Muscle of arm (tissue), 12 donors: ENCODE data around the gene LRRC28. TPM values are rescaled to one million over a fixed set of nuclear protein-coding genes. Genes with fewer than 3 reads are reported as not detected.

Source experiments
- DNase-seq: peaks from one replicate; pipeline ENCODE4 v3.0.0-alpha.2; 2013
- polyA plus RNA-seq, 12 donors: library from polyadenylated mRNA; unstranded; fragments of 120-200 nt; gene quantifications; one replicate each; pipeline ENCODE4 v1.2.1, GENCODE V29; 2013; ENCODE audit not compliant: insufficient read length in 12 of 12

LRRC28 gene
- polyA plus RNA-seq, 12 donors, result 17.3 to 27.3 (median 20.3) TPM; not detected in 1

DNA sequence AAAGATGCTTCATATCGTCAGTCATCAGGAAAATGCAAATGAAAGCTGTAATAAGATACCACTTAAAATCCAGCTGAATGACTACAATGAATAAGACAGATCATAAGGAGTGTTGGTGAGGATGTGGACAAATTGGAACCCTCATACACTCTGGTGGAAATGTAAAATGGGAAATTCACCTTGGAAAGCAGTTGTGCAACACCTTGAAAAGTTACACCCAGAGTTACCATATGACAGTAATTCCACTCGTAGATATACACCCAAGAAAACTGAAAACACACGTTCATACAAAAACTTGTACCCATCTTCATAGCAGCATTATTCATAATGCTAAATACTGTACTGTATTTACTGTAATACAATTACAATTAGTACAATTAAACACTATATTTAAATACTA is 4.2 kb upstream of the LRRC28 start:
- DNase-seq, result no peak

DNA sequence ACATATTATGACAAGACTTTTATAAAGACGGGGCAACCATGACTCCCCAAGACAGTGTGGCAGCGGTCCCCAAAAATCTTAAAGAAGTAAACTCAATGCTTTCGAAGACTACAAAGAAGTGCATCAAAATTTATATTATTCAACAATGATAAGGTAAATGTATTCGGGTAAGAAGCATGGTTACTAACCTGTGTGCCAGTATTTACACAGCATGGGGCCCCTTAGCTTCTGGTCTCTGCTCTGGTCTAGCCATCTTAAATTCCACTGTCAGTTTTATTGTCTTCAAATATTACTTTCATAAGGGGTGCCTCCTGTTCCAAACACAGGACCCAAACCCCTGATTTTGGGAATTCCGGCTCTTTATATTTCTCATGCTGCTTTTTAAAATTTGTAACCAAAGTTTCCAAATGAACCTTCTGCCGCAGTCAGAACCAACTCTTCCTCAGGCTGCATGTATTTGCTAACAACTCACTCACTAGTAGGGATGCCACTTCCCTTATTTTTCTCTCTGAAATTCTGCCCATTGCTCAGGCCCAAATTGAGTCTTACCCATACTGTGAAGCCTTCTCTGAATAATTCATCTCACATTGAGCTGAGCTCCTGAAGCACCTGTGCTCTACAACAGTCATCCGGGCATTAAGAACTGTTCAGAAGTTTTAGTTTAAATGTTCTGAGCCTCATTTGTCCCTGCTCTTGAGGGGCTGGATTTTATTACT is 3.1 kb upstream of the LRRC28 start:
- no peak for DNase-seq

DNA sequence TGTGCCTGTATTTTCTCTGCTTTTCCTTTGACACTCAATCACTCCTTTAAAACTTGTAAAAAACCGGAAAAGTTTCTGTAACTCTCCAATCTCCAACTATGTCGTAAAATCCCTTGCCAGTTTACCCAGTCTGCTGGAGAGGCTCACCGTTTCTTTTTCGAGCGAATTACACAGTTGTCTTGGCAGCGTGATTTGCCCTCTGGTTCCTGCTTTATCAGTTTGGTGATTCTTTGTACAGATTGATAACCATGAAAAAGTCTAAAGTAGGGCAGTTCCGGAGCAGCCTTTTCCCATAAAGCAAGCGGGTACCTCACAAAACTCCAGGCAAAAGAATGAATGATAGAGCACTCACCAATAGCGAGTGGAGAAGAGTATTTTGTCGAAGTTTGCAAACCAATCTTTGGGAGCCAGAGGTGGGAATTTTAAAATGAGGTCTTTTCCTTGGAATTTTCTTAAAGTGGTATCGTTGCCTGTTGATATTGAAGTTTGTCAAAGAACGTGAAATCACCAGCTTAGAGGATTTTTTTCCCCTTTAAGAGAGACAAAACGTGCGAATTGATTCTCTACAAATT is 1.9 kb upstream of the LRRC28 start, which contains the start of gene TTC23:
TTC23 (minus strand) TSS at position 312 of the 572 bp plus-strand sequence. CDS start 20,869 bp downstream, outside the sequence.
- DNase-seq, result peak; percentile 90

DNA sequence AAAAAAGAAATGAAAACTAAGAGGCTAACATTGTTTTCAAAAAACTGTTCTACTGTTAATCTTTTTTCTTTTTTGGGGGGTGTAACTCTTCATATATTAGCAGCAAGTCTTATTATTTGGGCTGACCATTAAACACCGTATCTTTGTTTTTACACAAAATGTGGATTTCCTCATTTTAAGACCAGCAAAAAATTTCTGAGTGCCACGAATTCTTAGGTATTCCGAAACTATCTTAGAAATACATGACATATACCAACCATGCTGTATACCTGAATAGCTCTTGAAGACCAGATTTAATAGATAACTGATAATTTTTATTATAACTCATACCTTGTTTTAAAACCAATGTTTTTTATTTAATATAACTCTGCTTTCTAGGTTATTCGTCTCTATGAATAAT is 1.3 kb upstream of the LRRC28 start:
- no peak for DNase-seq

DNA sequence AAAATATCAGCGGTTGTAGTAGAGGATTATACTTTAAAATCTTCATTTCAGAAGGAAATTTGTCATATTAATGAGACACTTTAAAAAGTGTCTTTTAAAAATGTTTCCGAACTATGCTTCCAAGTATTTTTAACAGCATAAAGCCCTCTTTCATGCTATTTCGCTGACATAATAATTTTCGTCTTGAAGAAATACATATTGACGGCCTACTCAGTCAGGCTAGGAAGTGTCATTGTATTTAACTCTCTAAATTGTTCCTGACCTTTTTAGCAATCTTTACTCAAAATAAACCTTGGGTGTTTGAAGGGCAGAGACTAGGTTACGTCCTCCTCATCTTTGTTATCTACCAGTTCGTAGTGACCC is 806 bp upstream of the LRRC28 start:
- DNase-seq, result no peak

DNA sequence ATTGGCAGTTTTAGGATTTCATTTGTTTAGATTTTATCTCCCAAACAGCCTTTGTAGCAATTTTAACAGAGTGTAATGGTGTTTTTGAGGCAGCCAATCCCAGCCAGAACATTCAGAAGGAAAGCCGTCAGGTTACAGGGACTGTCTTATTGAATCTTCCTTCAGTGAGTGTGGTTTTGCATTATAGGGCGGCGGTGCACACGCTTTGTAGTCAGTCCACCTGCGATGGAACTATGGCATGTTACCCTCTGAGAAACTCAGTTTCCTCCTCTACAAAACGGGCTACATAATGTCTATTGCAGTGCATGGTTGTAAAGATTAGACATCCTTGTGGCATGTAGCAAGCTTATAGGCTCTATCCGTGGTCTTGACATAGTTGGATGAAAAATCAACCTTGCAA is 1.0 kb downstream of the LRRC28 start:
- DNase-seq, result no peak

DNA sequence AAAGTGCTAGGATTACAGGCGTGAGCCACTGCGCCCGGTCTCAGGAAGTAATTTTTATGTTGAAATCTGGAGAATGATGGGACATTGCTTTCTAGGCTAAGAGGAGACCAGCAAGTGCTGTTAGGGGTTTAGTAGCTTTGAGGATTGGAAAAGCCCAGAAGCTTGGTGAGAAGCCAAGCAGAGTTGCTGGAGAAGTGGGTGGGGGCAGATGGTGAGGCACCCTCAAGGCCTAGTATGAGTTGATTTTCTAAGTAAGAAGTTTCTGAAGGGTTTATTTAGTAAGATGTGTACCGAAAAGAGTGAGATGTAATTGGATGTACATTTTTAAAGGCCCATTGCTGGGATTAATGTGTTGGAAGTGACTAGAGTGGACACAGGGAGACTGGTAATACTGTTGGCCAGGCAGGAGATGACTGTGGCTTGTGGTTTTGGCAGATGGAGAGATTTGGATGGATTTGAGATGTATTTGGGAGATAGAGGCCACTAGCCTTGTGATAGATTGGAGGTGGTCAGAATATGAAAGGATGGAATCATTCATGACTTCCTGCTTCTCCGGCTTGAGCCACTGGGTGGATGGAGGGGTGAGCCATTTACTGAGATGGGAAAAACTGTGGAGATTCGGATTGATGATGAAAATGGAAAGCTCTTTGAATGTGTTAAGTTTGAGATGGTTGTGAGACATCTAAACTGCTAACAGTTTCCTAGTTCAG is 2.3 kb downstream of the LRRC28 start:
- no peak for DNase-seq

DNA sequence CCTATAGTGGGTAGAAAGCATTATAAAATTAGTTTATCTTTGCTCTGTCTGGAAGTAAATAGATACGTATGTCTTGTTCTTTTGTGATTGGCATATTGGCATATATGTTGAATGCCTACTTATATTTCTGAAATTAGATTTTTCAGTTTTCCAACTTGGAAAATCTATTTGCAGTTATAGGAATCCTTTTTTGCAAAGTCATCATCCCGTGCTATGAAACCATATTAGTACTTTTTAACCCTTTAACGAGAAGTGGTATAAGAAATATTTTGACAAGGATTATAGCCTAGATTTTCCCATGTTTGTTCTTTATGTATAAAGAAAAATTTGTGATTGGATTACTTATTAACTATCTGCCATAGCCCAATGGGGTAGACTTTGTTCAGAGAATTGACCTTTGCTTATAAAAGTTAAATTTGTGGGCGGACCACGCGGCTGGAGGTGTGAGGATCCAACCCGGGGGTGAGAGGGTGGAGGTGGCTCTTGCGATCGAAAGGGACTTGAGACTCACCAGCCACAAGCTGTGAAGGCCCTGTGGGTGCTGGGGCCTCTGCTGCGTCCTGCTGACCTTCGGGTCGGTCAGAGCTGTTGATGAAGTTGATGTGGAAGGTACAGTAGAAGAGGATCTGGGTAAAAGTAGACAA is 5.9 kb downstream of the LRRC28 start:
- DNase-seq, result no peak

DNA sequence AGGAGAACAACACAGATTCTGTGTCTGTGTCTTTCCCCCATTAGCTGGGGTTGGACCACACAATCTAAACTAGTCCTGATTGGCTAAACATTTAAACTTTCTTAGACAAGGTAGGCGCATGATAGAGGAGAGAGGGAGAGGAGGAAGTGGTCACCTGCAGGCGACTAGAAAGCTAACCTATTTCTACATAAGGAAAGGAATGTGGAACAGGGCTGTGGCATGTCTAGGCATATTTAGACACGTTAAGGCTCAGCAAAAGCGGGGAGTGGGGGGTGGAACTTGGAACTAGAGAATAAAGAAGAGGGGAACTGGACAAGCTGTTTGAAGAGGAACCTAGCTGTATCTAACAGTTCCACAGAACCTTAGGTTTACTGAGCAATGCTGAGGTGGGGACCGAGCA is 12.8 kb downstream of the LRRC28 start:
- DNase-seq, result no peak

DNA sequence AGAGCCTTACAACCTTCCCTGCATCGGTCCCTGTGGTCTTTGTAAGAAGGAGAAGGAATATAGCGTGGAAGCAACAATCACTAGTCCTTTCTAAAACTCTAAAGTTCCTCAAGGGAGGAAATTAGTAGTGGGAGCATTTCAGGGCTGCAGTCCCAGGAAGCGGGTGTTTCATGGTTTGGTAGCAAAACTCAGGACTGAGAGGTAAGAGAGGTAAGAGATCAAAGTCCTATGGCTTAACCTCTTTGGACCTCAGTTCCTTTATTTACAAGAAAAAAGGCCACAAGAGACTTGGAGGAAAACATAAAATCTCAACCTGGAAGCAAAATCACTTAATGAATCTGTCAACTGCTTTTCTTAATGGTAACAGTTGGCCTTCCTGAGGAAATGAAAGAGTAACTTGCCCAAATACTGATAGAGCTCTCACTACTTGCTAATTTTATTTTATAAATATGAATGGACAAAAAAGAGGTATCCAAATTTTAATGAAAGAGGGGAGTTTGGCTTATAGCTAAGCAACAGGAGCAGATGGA is 14.3 kb downstream of the LRRC28 start:
- no peak for DNase-seq

DNA sequence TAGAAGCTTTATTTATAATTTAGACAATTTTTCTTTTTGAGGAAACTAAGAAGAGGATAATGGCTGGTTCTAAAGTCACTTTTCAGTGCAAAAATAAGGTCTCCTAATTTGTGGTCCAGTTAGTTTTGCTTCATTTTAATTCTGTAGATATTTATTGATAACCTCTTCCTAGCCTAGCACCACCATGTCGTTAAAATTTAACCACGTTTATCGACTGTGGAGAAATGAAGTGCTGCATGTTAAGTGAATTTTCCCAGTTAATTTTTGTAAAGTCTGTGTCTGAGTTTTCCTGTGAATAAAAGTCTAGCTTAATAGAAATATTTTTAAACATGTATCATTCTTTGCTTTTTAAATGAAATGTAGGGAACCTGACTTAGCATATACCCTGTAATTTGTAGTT is 16.7 kb downstream of the LRRC28 start:
- no peak for DNase-seq

DNA sequence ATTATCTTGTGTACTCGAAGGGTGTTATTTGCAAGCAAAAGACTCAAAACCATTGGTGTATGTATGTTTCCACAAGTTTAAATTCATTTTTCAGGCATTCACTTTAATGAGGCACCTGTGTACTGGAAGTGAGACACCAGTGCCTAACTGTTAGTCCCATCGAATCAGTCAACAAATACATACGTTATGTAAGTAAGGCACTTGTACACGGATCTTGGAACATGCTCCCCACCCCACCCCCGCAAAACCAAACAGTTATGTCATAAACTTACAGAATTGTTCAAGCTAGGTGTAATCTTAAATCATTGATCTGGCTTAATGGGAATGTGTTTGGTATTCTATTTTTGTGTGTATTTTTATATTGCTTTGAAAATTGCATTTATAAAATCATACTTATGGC is 17.1 kb downstream of the LRRC28 start:
- DNase-seq, result no peak

DNA sequence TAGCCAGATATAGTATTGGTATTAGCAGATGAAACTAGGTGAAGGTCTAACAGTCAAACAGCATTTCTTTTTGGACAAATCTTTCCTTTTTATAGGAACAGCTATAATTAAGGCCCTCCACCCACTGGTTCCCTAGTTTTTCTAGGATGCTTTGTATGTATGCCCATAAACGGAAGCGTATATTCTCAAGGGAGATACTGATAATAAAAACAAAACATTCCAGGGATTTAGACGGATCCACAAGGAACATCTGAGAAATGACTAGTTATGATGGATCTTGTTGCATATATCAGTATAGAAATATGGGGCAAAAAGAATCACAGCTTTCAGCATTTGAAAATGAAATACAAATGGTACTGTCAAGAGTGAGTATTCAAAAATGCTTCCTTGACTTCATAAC is 22.5 kb downstream of the LRRC28 start:
- DNase-seq, result no peak

DNA sequence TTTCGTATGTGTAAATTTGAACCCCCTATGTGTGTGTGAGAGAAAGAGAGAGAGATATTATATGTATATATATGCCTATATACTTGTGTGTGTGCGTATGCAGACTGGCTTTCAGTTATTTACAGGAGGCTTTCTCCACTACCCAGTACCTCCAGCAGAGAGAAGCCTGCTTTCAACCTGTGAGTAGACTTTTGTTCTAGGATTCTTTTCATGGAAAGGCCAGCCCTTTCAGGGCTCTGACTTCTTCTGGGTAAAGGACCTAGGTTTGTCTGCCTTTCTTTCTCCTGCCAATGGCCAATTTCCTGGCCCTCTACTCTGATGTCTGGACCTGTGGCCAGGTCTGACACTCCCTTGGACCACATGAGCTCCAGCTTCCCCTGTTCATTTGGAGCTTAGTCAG is 23.8 kb downstream of the LRRC28 start:
- DNase-seq, result no peak

DNA sequence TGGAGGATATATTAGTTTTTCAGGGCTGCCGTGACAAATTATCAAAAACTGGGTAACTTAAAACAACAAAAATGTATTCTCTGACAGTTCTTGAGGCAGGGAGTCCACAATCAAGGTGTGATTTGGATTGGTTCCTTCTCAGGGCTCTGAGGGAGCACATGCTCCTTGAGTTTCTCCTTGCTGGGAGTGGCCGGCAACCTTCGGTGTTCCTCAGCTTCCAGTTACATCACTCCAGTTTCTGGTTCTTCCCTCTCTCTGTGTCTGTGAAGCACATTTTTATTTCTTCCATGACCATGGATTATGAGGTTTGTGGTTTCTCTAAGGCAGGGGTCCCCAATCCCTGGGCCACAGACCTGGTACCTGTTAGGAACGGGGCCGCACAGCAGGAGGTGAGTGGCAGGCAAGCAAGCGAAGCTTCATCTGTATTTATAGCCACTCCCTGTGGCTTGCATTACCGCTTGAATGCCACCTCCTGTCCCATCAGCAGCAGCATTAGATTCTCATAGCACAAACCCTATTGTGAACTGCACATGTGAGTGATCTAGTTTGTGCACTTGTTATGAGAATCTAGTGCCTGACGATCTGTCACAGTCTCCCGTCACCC is 24.3 kb downstream of the LRRC28 start:
- no peak for DNase-seq

DNA sequence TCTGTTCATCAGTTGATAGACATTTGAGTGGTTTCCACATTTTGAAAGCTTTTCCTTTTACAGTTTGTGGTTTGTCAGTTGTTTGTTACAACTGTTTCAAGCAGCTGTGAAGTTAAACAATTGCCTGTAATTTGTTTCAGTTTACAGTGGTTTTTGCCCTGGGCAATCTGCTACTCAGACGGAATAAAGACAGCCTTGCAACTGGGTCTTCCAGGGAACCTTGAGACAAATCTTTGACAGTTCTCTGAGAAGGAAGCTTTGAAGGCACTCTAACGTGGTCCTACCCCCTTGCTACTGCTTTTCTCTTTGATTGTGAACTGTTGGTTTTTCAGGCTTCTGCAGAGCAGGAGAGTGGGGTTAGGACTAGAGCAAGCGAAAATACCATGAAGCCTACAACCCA is 28.0 kb downstream of the LRRC28 start:
- no peak for DNase-seq

DNA sequence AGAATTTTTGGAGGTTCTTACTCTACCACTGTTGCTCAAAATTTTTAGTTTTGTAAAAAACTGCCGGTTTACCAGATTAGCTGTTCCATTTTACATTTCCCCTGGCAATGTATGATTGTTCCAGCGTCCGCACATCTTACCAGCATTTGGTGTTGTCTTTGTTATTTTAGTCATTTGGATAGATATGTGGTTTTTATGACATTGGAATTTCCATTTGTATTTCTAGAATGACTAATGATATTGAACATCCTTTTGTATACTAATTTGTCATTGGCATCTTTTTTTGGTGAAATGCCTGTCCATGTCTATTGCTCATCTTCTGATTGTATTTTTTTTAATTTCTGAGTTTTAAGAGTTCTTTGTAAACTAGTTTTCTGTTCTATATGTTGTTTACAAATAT is 28.5 kb downstream of the LRRC28 start:
- no peak for DNase-seq

DNA sequence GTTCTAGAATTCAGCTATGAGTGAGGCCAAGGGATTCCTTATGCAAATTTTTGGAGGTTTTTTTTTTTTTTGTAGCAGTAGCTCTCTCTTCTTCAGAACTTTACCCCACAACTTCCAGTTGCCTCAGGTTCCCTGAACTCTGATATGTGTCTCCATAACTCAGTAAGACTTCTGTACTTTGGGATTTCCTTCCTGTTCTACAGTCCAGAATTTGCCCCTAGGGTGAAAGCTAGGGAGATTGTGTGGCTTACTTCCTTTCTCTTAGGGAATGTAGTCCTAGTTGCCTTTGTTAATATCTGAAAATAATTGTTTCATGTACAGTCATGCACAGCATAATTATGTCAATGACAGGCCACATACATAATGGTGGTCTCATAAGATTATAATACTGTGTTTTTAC is 30.8 kb downstream of the LRRC28 start:
- DNase-seq, result no peak

DNA sequence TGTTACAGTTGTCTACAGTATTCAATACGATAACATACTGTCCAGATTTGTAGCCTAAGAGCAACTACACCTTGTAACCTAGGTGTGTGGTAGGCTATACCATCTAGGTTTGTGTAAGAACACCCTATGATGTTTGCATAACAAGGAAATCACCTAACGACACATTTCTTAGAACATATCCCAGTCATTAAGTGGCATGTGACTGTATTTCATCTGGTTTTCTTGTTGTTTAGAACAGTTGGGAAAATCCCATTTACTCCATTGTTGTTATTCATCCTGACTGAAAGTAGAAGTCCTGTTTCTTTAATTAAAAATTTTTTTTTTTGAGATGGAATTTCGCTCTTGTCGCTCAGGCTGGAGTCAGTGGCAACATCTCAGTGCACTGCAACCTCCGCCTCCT is 31.3 kb downstream of the LRRC28 start:
- no peak for DNase-seq

DNA sequence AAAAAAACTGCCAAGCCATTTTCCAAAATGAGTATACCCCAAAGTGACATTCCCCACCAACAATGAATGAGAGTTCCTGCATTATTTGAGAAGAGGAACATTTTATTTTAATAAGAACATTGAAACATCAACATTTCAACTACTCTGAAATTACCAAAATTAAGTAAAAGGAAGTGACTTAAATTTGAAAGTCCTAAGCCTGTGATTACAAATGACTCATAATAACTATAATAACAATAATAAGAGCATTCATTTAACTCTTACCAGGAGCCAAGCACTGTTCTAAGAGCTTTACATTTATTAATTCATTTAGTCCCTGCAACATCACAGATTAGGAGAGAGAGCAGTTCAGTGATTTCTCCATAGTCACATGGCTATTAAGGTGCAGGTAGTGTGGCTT is 32.4 kb downstream of the LRRC28 start:
- DNase-seq, result no peak

DNA sequence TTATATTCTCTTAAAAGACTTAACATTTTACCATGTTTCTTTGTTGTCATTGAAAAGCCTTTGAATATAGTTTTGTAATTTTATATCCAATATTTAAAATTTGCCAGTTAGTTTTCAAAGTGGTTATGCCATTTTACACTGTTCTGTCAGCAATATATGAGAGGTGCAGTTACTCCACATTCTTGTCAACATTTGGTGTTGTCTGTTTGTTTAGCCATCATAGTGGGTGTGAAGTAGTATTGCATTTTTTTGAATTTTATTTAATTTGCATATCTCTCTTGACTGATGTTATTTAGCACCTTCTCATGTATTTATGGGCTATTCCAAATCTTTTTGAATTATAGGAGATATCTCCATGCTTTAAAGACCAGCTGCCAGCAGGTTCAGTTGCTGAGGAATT is 40.4 kb downstream of the LRRC28 start:
- no peak for DNase-seq

DNA sequence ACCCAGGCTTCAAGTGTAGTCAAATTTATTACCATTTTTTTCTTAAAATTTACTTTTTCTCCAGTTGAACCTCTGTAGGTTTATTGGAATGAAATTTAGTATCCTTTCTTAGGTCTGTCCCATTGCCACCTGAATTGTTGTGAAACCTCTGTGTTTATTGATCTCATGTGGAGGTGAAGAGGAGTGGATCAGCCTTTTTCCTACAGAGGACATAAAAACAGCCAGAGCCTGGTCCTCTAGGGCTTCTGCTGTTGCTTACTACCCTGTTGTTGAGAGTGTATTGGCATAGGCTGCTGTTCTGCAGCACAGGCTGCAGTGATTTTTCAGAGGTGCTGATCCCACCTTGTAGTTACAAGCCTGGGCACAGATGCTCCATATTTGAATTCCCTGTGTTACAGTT is 44.6 kb downstream of the LRRC28 start:
- no peak for DNase-seq
